GM21447 (cell line): ENCODE data around the gene COL23A1.

Source experiments
- ATAC-seq: cut with Tn5 transposase; IDR thresholded peaks from one replicate; pipeline ENCODE4 v1.9.1; 2021; ENCODE audit not compliant: unreplicated experiment

COL23A1 gene

GRCh38 chr5:178352035-178352349 is 238.2 kb downstream of the COL23A1 start:
- ATAC-seq: no peak

GRCh38 chr5:178351221-178352034 is 238.8 kb downstream of the COL23A1 start:
- no peak for ATAC-seq

- no peak for ATAC-seq
These were observed 239.6 kb downstream of the COL23A1 start for GRCh38 chr5:178350361-178351220.

GRCh38 chr5:178349625-178350353 is 240.4 kb downstream of the COL23A1 start:
- no peak for ATAC-seq

- no peak for ATAC-seq
These were observed 241.1 kb downstream of the COL23A1 start for GRCh38 chr5:178349075-178349511.

GRCh38 chr5:178348356-178349074 is 241.7 kb downstream of the COL23A1 start:
- no peak for ATAC-seq

- no peak for ATAC-seq
These were observed 242.2 kb downstream of the COL23A1 start for GRCh38 chr5:178347956-178348355.

GRCh38 chr5:178346607-178347334 is 243.4 kb downstream of the COL23A1 start:
- no peak for ATAC-seq

GRCh38 chr5:178343306-178343705 is 246.9 kb downstream of the COL23A1 start:
- no peak for ATAC-seq

GRCh38 chr5:178341851-178342140 is 248.4 kb downstream of the COL23A1 start:
- no peak for ATAC-seq

GRCh38 chr5:178341091-178341850 is 248.9 kb downstream of the COL23A1 start:
- ATAC-seq: no peak

- ATAC-seq: no peak
These were observed 249.6 kb downstream of the COL23A1 start for GRCh38 chr5:178340637-178341036.

GRCh38 chr5:178340187-178340586 is 250.0 kb downstream of the COL23A1 start:
- no peak for ATAC-seq

GRCh38 chr5:178339272-178339671 is 250.9 kb downstream of the COL23A1 start:
- ATAC-seq: no peak

- ATAC-seq: no peak
These were observed 251.4 kb downstream of the COL23A1 start for GRCh38 chr5:178338750-178339144.

GRCh38 chr5:178338126-178338749 is 252.0 kb downstream of the COL23A1 start:
- ATAC-seq: no peak

- ATAC-seq: no peak
These were observed 252.9 kb downstream of the COL23A1 start for GRCh38 chr5:178337334-178337741.

GRCh38 chr5:178336889-178337288 is 253.3 kb downstream of the COL23A1 start:
- no peak for ATAC-seq
